Astrocyte of the cerebellum (primary cell): ENCODE results near the gene MTNR1A.

ENCODE experiments used
- DNase-seq: peaks from one replicate; pipeline ENCODE4 v3.0.0-alpha.2; 2011; ENCODE audit warnings: low read depth
- H3K4me3 ChIP-seq: 2 replicates; pipeline ENCODE4 v1.5.1; 2011; ENCODE audit warnings: mild to moderate bottlenecking, low read depth, low read length, moderate library complexity
- CTCF ChIP-seq: IDR thresholded peaks from 2 replicates; pipeline ENCODE4 v1.5.1; 2012; ENCODE audit warnings: low read length, low read depth, moderate library complexity, mild to moderate bottlenecking; ENCODE audit errors: missing control alignments
- in situ Hi-C: cut with HindIII; loops from 2 replicates; pipeline ENCODE4 v1.10.0; 2017; ENCODE audit warnings: low sequenced_read_pairs

Gene MTNR1A

DNA sequence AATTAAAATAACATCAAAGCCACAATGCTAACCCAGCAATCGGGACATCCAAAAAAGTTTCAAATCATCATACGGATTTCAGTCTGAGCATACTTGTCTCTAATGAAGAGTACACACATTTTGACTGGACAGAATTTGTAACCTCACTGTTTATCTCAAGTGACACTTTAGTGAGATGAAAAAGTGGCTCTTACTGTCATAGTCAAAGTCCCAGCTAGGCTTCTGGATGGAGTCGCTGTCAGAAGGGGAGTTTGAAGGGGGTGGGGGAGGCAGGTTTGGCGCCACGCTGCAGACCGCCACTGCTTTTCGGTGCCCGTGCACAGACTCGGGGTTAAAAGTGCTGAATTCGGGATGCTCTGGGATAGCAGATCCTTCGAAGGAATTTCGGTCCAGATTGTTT, 41.0 kb upstream of the MTNR1A start:
- no peak overlapping the region for H3K4me3 ChIP-seq
- no peak for DNase-seq
- in situ Hi-C loops = loop anchor here (10.0 kb wide), 1 partner anchor 302 kb away; no protein-coding TSS in a partner anchor
- no peak for TF ChIP-seq CTCF

- no peak overlapping the region for H3K4me3 ChIP-seq
- DNase-seq = no peak
- TF ChIP-seq CTCF = no peak
- in situ Hi-C loops = loop anchor here (10.0 kb wide), 1 partner anchor 299 kb away; no protein-coding TSS in a partner anchor
Measured at GRCh38 chr4:186593587-186593973, 38.2 kb upstream of the MTNR1A start.

- in situ Hi-C loops = loop anchor here (10.0 kb wide), 1 partner anchor 298 kb away; no protein-coding TSS in a partner anchor
- H3K4me3 ChIP-seq = no peak overlapping the region
- TF ChIP-seq CTCF = no peak
- DNase-seq = no peak
Measured at GRCh38 chr4:186592966-186593586, 37.7 kb upstream of the MTNR1A start.

DNA sequence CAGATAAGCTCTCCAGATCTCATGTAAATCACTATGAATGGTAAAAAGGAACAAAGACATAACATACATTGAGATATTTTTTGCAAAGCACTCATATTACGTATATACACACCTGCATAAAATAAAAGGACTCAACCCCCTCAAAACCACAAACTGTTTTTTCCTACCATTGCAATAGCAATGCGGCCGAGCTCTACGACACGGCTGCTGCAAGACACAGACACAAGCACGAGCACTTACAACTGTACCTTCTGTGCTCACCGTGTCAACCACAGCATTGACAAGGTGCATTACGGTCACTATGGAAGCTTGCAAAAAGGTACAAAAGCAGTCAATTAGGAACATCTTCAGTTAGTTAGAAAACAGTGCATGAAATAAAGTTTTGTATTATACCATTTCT, 37.1 kb upstream of the MTNR1A start:
- in situ Hi-C loops = loop anchor here (10.0 kb wide), 1 partner anchor 298 kb away; no protein-coding TSS in a partner anchor
- no peak for TF ChIP-seq CTCF
- H3K4me3 ChIP-seq = no peak overlapping the region
- DNase-seq = no peak

- no peak for DNase-seq
- H3K4me3 ChIP-seq = no peak overlapping the region
- in situ Hi-C loops = loop anchor here (10.0 kb wide), 1 partner anchor 297 kb away; no protein-coding TSS in a partner anchor
- no peak for TF ChIP-seq CTCF
Measured at GRCh38 chr4:186591651-186592050, 36.3 kb upstream of the MTNR1A start.

GRCh38 chr4:186588503-186588902, 33.1 kb upstream of the MTNR1A start:
- no peak for TF ChIP-seq CTCF
- no peak overlapping the region for H3K4me3 ChIP-seq
- no peak for DNase-seq
- in situ Hi-C loops = loop anchor here (5.0 kb wide), 1 partner anchor 69 kb away; no protein-coding TSS in a partner anchor
